ENCODE results near the gene SNAI3. TPM values are rescaled to one million over a fixed set of nuclear protein-coding genes. Genes with fewer than 3 reads are reported as not detected.
A peak's percentile ranks its signal among the peaks of the same experiment; 100 is the strongest.

The SNAI3 gene
- total RNA-seq, 1 donor from 2014 or later = 1.2 TPM

GRCh38 chr16:88700322-88700635, 14.0 kb upstream of the SNAI3 start:
- Mint-ChIP-seq H3K27ac (no peak overlapping the region), H3K36me3 (ENCODE audit: insufficient read depth) (peaks cover 2% of the 10 kb centered on the region), H3K4me3 (ENCODE audit: low read depth) (no peak overlapping the region), H3K4me1 (ENCODE audit: low read depth) (peaks cover 3% of the 10 kb centered on the region), H3K27me3 (no peaks in the 10 kb centered on the region), H3K9me3 (ENCODE audit: low read depth) (no peaks in the 10 kb centered on the region)
- DNase-seq (ENCODE audit: low spot score, unreplicated experiment) = no peak
- TF ChIP-seq, protein P1, sequence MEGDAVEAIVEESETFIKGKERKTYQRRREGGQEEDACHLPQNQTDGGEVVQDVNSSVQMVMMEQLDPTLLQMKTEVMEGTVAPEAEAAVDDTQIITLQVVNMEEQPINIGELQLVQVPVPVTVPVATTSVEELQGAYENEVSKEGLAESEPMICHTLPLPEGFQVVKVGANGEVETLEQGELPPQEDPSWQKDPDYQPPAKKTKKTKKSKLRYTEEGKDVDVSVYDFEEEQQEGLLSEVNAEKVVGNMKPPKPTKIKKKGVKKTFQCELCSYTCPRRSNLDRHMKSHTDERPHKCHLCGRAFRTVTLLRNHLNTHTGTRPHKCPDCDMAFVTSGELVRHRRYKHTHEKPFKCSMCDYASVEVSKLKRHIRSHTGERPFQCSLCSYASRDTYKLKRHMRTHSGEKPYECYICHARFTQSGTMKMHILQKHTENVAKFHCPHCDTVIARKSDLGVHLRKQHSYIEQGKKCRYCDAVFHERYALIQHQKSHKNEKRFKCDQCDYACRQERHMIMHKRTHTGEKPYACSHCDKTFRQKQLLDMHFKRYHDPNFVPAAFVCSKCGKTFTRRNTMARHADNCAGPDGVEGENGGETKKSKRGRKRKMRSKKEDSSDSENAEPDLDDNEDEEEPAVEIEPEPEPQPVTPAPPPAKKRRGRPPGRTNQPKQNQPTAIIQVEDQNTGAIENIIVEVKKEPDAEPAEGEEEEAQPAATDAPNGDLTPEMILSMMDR (IDR thresholded peaks at IDR 0.05; ENCODE audit: unreplicated experiment) = no peak

- Mint-ChIP-seq H3K36me3 (ENCODE audit: insufficient read depth) (peaks cover 2% of the 10 kb centered on the region), H3K27ac (no peak overlapping the region)
- TF ChIP-seq, protein P1 (IDR thresholded peaks at IDR 0.05; ENCODE audit: unreplicated experiment) = no peak
These were observed 12.9 kb upstream of the SNAI3 start for GRCh38 chr16:88699180-88699579.

GRCh38 chr16:88698646-88699045, 12.3 kb upstream of the SNAI3 start:
- Mint-ChIP-seq H3K36me3 (ENCODE audit: insufficient read depth) (peaks cover 2% of the 10 kb centered on the region), H3K9me3 (ENCODE audit: low read depth) (no peaks in the 10 kb centered on the region)

More at GRCh38 chr16:88699180-88699579, 12.9 kb upstream of the SNAI3 start:
- Mint-ChIP-seq H3K9me3 (ENCODE audit: low read depth) (no peaks in the 10 kb centered on the region), H3K4me1 (ENCODE audit: low read depth) (peaks cover 1% of the 10 kb centered on the region), H3K27me3 (no peaks in the 10 kb centered on the region), H3K4me3 (ENCODE audit: low read depth) (no peak overlapping the region)
- DNase-seq (ENCODE audit: low spot score, unreplicated experiment) = no peak

DNA sequence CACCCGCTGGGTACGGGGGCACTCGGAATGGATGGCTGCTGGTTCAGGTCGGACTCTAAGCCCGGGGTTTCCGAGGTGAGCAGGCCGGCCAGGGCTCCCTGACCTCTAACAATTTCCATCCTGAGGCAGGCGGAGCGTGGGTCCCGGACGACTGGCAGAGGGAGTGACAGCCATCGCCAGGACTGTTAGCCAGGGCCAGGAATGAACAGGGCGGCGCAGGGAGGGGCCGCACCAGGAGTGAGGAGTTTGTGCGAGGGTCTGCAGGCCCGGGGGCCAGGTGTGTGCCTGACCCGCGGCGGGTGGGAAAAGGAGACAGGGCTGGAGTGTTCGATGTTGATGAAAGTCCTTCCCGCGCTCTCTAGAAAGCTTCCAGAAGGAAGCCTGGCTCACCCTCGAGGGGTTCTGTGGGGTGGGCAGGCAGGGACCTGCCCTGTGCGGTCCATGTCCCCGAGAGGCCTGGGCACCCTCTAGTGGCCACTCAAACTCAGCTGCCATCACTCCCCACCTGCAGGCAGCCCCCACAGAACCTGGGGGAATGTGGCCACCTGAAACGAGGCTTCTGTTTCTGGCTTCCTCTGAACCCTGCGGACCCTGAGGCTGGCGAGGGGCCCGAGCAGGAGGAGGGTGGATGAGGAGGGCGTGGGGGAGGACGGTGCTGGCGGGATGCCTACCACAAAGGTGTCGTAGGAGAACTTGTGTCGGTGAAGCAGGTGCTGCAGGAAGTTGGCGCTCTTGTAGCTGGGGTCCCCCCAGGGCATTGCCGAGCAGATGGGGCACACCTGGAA, 11.7 kb upstream of the SNAI3 start:
- H3K27me3 Mint-ChIP-seq = no peaks in the 10 kb centered on the region
- no peak overlapping the region for H3K27ac Mint-ChIP-seq
- TF ChIP-seq, protein P1 (IDR thresholded peaks at IDR 0.05; ENCODE audit: unreplicated experiment) = peak; percentile 47
- no peak overlapping the region for H3K4me3 Mint-ChIP-seq (ENCODE audit: low read depth)
- DNase-seq (ENCODE audit: low spot score, unreplicated experiment) = no peak
- H3K4me1 Mint-ChIP-seq (ENCODE audit: low read depth) = no peaks in the 10 kb centered on the region
- peaks cover 2% of the 10 kb centered on the region for H3K36me3 Mint-ChIP-seq (ENCODE audit: insufficient read depth)
- no peaks in the 10 kb centered on the region for H3K9me3 Mint-ChIP-seq (ENCODE audit: low read depth)

More at GRCh38 chr16:88698646-88699045, 12.3 kb upstream of the SNAI3 start:
- Mint-ChIP-seq H3K4me1 (ENCODE audit: low read depth) (no peaks in the 10 kb centered on the region), H3K4me3 (ENCODE audit: low read depth) (no peak overlapping the region), H3K27ac (no peak overlapping the region), H3K27me3 (no peaks in the 10 kb centered on the region)
- DNase-seq (ENCODE audit: low spot score, unreplicated experiment) = no peak
- TF ChIP-seq, protein P1 (IDR thresholded peaks at IDR 0.05; ENCODE audit: unreplicated experiment) = no peak

GRCh38 chr16:88697116-88697830, 11.0 kb upstream of the SNAI3 start:
- Mint-ChIP-seq H3K9me3 (ENCODE audit: low read depth) (no peaks in the 10 kb centered on the region), H3K4me1 (ENCODE audit: low read depth) (no peaks in the 10 kb centered on the region), H3K27ac (no peak overlapping the region)

More at GRCh38 chr16:88697116-88697830, 11.0 kb upstream of the SNAI3 start:
- H3K36me3 Mint-ChIP-seq (ENCODE audit: insufficient read depth) = peaks cover 2% of the 10 kb centered on the region
- H3K27me3 Mint-ChIP-seq = no peaks in the 10 kb centered on the region
- TF ChIP-seq, protein P1 (IDR thresholded peaks at IDR 0.05; ENCODE audit: unreplicated experiment) = no peak
- DNase-seq (ENCODE audit: low spot score, unreplicated experiment) = no peak
- no peak overlapping the region for H3K4me3 Mint-ChIP-seq (ENCODE audit: low read depth)
